Stimulated activated CD4-positive, alpha-beta T cell treated with anti-CD3 and anti-CD28 coated beads, Interleukin-15, amount 100 ng/mL, for 24 hours (primary cell): ENCODE results near the gene NFIA.
"Not testable (repeated sequence)": the region's sequence is repeated elsewhere in the genome, so short reads cannot be mapped to it uniquely, and the experiment has no call there.

ENCODE experiments used
- DNase-seq: peaks from one replicate; pipeline ENCODE4 v3.0.0-alpha.2; 2020

The NFIA gene

DNA sequence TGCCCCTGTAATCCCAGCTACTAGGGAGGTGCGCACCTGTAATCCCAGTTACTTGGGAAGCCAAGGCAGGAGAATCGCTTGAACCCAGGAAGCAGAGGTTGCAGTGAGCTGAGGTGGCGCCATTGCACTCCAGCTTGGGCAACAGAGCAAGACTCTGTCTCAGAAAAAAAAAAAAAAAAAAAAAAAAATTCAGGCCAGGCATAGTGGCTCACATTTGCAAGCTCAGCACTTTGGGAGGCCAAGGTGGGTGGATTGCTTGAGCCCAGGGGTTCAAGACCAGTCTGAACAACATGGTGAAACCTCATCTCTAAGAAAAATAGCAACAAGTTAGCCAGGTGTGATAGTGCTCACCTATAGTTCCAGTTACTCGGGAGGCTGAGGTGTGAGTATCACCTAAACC lies 20.8 kb upstream of the NFIA start:
- DNase-seq: not testable (repeated sequence)

DNA sequence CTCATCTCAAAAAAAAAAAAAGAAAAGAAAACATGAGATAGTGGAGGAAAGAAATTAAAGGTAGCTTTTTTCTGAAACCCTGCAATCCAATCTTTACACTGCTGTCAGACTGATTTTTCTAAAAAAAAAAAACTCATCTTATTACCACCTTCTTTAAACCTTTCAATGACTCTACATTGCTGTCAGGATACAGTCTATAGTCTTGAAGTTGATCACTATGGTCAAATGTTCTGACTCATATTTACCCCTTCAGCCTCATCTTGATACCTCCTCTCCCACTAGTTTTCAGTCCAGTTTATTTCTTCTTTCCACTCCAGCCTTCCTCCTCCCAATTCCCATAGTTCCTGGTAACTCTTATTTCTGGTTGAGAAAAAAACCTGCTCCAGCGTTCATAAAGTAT lies 17.7 kb upstream of the NFIA start:
- DNase-seq: no peak

DNA sequence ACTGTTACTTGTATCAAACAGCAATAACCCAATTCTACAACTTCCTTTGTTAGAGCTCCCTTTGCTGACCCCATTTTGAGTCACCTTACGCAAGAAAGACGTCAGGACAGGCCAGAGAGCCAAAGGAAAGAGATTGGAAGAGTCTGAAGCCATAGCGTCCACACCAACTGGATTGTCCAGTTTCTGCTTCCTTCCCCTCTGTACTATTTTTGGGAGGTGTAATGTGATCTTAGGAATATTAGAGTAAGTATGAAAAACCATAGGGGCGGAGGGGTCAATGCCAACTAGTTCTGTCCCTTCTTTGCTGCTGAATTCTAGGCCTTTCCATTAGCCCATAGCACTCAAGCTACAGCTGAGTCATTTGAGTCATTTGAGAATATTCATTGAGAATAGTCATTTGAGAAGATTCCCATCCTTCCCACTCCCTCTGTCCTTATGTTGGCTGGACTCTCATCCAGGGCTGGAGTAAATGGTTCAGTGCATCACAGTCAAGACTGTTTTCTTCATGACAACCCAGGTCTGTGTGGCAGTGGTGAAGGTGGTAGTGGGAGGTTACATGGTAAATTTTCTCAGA lies 14.8 kb upstream of the NFIA start:
- no peak for DNase-seq

DNA sequence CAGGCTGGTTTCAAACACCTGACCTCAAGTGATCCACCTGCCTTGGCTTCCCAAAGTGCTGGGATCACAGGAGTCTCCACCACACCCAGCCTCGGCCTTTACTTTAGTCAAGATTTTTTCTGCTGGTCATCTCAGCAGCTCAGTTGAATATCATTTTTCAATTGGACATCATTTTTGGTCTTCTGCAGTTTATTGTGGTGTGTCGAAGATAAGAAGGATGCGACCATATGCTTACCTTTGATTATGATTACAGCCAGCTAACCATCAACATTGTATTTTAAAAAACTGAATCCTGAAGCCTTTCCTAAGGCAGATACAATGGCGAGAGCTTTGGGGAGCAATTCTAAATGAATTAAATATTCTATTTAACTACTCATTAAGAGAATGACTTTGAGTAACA lies 12.3 kb upstream of the NFIA start:
- no peak for DNase-seq

DNA sequence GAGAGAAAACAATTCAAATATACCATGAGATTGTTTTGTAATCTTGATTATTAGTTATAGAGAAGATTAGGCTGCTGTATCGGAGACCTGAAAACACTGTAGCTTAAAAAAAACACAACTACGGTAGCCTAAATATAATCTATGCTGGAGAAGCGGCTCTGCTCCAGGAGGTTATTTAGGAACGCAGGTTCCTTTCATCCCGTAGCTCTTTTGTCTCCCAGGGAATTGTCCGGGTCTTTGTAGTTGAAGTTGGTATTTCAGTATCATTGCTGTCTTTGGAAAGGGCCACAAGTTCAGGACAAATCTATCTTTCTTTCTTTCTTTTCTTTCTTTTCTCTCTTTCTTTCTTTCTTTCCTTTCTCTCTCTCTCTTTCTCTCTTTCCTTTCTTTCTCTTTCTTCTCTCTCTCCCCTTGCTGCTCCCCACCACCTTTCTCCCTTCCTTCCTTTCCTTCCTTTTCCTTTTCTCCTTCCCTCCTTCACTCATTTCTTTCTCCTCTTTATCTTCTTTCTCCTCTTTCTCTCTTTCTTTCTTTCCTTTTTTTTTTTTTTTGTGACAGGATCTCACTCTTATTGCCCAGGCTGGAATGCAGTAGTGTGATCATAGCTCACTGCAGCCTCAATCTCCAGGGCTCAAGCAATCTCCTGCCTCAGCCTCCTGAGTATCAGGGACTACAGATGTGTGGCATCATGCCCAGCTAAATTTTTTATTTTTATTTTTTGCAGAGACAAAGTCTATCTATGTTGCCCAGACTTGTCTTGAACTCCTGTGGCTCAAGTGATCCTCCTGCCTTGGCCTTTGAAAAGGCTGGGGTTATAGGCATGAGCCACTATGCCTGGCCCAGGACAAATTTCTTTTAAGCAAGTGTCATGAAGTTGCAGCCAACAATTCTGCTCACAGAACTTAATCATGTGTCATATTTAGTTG lies 10.9 kb upstream of the NFIA start:
- DNase-seq: no peak

DNA sequence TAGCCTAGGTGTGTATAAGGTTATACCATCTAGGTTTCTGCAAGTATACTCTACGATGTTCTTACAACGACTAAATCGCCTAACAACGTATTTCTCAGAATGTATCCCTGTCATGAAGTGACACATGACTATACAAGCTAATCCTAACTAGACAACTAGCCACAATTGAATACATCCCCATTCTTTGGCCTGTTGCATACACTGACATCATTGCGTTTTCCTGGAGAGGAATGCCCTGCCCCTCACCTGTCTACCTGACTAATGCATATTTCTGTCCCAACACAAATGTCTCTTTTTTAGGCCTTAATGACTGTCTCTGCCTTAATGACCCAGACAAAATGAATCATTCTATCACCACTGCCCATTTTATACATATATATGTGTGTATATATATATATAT lies 8.5 kb upstream of the NFIA start:
- no peak for DNase-seq

DNA sequence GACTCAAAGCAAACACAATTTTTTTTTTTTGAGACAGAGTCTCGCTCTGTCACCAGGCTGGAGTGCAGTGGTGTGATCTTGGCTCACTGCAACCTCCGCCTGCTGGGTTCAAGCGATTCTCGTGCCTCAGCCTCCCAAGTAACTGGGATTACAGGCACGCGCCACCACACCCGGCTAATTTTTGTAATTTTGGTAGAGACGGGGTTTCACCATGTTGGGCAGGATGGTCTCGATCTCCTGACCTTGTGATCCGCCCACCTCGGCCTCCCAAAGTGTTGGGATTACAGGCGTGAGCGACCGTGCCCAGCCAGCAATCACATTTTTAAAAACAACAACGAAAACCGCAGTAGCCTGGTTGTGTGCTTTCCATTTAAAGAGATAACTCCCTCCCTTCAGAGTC lies 6.5 kb upstream of the NFIA start:
- DNase-seq: not testable (repeated sequence)

DNA sequence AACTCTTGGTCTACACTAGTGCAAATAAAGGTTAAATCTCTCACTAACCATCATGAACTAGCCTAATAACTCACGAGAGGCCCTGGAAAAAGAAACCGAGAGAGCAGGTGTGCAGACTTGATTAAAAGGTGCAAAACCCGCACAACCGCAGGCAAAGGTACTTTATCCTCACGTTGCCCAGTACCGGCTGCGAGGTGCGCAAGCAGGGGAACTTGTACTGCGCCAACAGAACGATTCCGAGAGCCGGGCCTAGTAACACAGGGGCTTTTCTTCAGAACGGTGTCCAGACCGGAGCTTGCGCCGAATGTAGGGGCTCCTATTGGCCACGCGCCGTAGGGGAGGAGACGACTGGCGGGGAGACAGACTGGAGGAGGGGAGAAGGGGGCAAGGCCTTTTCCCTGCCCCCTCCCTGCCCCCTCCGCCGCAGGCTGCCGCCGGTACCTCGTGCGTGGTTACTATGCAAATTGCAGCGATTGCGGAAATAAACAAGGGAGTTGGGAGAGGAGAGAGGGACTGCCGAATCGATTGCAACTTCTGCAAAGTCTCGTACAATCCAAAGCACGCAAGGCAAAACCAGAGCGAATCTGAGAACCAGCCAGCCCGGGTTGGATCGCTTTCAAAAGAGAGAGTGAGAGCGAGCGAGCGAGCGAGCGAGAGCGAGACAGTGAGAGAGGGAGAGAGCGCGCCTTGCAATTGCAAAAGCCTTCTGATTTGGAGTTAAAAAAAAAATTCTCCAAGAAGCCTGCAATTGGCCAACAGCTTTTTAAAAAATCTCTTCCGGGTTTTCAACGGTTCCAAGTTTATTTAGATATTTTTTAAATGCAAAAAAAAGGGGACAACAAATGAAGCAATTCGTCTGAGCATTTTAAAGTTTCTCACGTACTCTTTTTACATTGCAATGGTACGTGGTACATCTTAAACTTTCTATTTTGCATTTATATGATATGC lies 5.4 kb upstream of the NFIA start:
- peak; percentile 77 for DNase-seq

DNA sequence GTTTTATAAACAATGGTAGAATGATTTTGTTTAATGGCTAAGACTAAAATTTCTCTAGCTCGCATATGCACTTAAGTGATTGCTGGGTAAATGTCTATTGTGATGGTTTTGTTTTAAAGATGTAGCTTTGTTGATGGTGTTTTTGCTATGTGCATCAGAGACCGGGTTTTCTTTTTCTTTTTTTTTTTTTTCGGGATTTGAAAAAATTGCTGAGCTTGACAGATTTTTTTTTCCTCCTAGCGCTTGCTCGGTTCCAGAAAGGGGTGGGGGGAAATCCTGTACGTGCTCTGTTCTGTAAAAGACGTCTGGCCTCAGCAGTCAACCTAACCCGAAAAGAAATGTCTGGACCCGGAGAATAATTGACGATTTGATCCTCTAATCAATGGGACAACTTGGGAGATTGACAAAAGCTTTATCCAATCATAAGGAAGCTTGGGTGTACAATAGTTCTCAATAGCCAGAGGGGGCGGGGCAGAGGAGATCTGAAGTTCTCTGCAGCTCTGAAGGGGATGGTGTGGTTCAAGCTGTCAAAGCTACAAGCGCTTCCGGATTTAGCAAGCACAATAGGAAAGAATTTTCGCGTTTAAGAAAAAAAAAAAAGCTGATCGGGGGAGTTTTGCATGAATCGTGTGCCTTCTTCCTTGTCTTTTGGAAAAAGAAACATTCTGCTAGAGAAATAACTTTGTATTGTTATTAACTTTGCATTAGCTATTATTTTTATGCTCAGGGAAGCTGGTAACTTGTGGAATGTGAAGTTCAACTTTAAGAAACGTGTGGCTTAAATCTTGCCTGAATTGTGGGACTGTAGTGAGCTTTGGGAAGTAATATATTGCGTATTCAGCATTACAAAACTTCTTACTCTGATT lies 4.5 kb upstream of the NFIA start:
- DNase-seq: peak; percentile 94

DNA sequence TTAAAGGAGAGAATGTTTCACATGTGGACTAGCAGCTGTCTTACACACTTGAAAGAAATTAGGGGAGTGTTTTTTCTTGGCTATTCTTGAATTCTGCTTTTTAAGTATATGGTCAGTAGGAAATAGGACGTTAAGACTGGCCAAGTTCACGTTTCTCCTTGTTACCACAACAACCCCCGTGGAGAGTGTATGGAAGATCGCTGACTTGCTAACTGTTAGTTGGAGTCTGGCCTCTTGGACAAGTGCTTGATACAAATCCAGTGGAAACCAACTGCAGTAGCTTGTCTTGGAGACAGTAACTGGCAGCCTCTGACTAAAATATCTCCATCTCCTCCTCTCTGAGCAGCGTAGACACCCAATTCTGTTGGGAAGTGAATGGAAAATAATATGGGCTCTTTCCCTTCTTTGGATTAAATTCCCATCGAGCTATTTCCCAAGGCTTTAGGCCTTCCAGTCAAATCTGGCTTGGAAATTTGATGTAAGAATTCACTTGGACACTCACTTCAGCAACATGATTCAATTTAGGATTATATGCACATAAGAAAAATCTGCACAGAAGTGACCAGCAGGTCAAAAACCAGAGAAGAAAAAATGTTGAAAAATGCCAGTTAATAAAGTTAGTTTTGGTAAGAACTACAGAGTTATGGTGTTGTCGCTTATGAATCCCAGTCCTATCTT lies 3.6 kb upstream of the NFIA start:
- no peak for DNase-seq

DNA sequence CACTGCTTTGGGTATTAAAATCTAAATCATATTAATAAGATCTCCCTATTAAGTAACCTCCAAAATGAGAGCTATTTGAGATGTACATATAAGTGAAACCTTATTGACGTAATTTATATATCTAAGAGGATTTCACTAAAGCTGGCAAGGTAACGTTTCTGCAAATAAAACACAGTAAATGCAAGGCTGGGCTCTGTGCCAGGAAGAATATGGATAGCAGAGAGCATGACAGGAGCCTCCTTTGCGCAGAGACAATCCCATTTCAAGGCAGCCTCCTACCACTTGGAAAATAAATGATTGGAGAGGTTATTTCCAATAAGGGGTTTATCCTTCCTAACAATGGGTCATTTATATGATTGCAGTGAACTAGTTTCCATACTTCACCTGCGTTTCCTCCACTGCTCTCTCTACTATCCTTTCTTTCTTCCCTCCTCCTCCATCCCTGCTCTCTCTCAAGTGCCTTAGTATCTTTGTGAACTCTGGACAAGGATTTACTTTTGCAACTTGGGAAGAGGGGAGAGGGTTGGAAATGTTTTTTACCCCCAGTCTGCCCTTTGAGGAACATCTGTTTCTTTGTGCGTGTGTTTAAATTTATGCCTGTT lies 3.0 kb upstream of the NFIA start:
- DNase-seq: no peak

DNA sequence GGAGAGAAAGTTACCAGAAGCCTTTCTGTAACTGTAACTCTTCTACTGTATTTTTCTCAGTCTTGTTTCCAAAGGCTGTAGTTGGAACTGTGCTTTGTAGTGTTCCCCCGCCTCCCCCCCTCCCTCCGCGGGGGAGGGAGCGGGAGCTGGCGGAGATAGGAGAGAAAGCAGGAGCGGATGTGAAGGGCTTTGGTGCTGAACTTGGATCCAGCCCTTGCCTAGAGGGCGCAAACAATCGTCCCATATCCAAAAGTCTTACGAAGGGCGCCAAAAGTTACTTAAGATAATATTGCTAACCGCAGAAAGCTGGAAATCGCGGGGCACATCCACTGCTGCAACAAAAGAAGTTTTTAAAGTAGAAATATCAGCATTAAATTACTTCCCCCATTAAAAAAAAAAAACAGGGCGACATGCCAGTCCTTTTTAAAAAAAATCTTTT lies 2.4 kb upstream of the NFIA start:
- peak; percentile 12 for DNase-seq

DNA sequence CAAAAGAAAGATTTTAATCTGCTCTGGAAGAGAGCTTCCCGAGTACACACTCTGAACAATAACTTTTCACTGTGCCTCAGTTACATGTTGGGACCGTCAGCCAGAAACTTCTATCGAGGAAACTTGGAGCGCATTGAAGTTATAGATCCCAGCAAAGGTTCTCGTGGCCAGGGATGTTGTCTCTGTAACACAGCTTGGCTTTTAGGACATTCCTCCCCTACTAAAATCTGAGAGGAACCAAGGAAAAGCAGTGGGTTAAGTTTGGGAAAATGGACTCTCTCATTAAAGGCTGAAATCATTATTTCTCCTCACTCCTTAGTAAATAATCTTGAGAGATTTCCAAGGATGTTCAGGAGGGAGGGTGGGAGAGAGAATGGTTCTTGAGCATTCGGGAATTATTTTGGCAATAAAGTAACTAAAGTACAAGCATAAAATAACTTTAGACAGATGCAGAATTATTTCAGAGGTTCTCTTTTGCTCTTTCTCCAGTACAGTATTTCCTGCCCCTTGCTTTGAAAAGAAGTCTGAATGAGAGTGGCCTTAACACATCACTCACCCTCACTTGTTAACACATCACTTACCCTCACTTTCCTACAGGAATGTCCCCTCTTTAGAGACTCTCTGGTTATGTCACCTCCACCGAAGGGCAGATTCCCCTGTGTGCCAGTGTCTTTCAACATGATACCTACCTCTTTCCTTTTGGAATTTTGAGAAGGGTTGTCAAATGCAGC lies 1.8 kb upstream of the NFIA start:
- DNase-seq: no peak

DNA sequence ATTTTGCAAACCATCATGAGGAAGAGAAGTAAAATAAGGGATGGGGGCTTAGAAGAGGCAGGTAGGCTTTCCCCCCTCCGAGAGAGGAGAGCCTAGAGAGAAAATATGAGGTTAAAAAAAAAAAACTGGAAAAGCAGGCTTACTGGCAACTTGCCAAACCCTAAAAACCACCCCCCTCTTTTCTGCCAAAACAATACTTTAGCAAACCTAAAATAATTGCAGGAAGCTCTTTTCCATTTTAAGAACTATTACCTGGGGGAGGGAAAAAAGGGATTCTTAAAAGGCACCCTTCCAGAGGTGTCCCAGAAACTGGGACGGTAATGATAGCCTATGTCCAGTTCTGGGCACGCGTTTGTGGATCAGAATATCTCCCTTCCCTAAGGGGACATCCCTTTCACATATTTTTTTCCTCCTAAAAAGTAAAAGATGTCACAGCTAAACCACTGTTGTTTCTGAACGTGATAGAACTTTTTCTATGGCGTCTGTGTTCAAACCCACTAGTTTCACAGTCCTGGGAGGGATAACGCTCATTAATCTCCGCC lies 1.1 kb upstream of the NFIA start:
- DNase-seq: no peak

DNA sequence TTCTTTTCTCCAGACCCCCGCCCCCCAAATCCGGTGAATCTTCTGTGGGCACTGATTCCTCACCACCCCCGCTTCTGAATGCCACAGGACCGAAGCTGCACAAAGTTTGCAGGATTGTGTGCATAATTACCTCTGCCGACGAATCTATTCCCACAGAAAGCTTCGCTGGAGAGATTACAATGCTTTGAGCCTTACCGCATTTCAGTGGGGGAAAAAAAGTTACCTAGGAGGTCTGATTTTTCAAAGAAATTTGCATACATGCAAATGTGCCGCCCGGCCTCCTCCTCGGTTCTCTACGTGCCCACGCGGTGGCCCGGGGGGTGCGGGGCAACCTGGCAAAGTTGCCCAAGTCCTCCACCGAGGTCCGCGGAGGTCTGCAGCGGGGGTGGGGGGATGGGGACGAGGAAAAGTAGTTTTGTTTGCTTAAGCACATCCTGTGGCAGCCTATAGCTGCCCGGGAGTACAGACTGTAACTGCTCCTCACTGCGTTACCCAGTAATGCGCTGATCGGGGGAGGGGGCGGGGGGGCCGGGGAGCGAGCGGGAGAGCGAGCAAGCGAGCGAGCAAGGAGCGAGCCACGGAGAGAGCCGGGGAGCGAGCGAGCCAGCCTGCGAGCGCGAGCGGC lies 563 bp upstream of the NFIA start:
- peak; percentile 71 for DNase-seq

DNA sequence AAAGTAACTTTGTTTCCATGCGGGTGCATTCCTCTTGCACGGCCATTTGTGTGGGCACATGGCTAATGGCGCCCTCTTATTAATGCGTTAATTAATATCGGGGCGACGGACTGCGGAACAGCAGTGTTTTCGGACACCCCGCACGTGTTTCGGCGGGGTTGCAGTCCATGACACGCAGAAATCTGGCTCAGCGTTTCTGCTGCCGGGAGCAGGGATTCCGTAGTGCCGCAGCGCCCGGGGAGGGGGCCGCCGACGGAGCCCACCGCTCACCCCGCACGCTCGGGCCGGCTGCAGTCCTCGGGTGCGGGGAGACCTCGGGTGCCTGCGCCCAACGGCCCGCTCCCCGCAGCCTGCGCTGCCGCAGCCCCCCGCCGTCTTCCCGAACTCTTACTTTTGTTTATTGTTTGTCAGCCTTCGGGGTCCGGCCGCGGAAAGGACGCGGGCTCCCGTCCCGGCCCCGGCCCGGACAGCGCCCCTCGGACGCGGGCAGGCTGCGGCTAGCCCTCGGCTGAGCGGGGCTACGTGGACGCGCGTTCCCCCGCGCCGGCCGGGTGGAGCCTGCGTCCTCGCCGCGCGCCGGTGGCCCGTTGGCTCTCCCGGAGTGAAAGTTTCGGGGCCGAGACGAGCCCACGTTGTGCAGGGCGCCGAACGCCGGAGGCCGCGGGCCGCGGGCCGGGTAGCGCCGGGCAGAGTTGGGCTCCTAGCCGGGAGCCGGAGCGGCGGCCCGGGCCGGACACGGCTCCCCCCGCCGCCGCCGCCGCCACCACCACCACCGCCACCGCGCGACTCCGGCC lies 849 bp downstream of the NFIA start:
- DNase-seq: peak; percentile 36

DNA sequence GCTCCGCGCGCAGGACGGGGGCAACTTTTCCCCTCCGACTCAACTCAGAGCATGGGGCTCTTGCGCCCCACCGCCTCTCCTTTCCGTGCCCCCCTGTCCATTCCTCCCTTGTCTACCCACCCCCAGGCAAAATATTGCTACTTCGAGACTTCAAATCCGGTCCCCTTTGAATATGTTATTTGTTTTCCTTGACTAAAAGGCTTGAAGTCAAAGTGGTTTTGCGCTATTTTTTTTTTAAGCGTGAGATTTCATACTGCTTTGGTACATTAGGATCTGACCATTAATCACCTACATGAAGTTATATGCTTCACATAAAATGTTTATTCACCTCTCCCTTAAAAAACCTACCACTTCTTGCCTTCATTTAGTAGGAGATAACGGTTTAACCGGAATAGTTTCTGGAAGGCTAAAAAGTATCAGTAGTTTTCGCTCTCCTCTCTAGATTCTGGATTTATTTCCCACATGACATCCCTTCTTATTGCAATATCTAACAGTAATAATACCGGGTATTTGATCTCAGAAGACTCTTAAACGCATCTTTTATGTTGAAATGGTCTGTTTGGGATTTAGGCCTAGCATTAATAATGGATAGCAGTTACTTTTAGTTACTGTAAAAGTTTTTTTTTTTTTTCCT lies 1.6 kb downstream of the NFIA start:
- DNase-seq: no peak

DNA sequence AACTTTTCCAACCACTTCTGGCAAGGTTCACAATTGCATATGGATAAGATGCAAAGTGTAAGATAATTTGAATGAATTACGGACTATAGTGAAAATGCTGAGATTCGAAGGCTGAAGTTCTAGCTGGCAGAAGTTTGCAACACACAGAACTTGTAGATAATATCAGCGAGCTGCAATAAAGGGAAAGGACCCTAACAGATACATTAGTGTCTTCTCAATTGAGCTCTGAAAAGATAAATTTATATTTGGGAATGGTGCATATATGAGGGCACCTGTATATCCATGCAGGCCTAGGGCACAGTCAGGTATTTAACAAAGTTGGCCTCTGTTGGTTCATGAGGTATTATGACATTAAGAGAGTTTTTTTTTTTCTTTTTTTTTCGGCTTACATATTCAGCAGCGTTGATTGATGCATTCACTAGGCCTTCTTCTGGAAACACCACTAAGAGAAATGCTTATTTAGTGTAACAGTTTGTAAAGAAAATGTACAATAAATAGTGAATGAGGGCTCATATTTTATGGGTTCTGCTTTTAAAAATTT lies 2.2 kb downstream of the NFIA start:
- DNase-seq: no peak
